Right atrium auricular region (tissue), 2 donors: ENCODE data around the gene AAK1. TPM values are rescaled to one million over a fixed set of nuclear protein-coding genes. Genes with fewer than 3 reads are reported as not detected.

ENCODE experiments used
- DNase-seq: peaks from one replicate; pipeline ENCODE4 v3.0.0-alpha.2; 2019; ENCODE audit warnings: low spot score
- H3K27ac ChIP-seq, 2 donors: fragments of 200-600 bp; sonication (generic); 1 replicate in 1 of 2; 2 replicates in 1 of 2; pipeline ENCODE4 v1.5.1; 2016 to 2019
- H3K27me3 ChIP-seq, 2 donors: fragments of 200-600 bp; sonication (generic); one replicate each; pipeline versions ENCODE4 v1.5.1 to v1.6.0; 2017 to 2019
- H3K36me3 ChIP-seq: fragments of 200-600 bp; sonication (generic); one replicate; pipeline ENCODE4 v1.5.1; 2016
- H3K4me1 ChIP-seq, 2 donors: fragments of 200-600 bp; sonication (generic); one replicate each; pipeline versions ENCODE4 v1.5.1 to v1.6.0; 2017 to 2019
- H3K4me3 ChIP-seq, 2 donors: fragments of 200-600 bp; sonication (generic); 1 replicate in 1 of 2; 2 replicates in 1 of 2; pipeline ENCODE4 v1.5.1; 2017 to 2019; ENCODE audit warnings: mild to moderate bottlenecking in 1 of 2, moderate library complexity in 1 of 2
- H3K9me3 ChIP-seq, 2 donors: fragments of 200-600 bp; sonication (generic); one replicate each; pipeline ENCODE4 v1.5.1; 2019
- CTCF ChIP-seq, 2 donors: fragments of 200-600 bp; sonication (generic); IDR thresholded peaks; one replicate each; pipeline ENCODE4 v1.5.1; 2019; ENCODE audit warnings: antibody characterized with exemption in 2 of 2
- total RNA-seq, 2 donors: library from RNA; depleted of rRNA; stranded (reverse); fragments of >200 nt; gene quantifications; one replicate each; pipeline ENCODE4 v1.1.0, GENCODE V29; 2016

The AAK1 gene
- total RNA-seq, 2 donors from 2014 or later, result 50.4 to 62.6 TPM

DNA sequence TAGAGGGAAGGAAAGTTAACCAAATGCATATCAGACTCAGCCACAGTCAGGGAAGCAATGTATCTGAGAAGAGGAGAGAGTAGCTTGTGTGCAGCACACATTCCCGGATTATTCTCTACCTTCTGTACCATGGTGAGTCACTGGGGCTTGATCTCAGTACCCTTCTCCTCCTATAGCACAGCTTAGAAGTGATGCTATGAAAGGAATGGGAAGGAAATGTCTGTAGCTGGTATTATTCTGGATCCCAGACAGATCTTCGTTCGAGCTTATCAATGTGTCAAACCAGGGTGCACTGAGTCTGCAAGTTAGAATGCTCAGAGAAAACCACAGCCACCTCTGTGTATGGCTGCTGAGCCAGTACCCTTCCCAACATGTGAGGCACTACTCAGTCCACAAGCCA lies 118.3 kb downstream of the AAK1 start:
- no peak for TF ChIP-seq CTCF (IDR thresholded peaks at IDR 0.05)

GRCh38 chr2:69524799-69525198 lies 118.7 kb downstream of the AAK1 start:
- peaks cover 76% of the 10 kb centered on the region for H3K36me3 ChIP-seq
- H3K4me3 ChIP-seq, result no peak overlapping the region
- H3K9me3 ChIP-seq, result no peaks in the 10 kb centered on the region
- TF ChIP-seq CTCF (IDR thresholded peaks at IDR 0.05), result no peak
- H3K4me1 ChIP-seq, result no peaks in the 10 kb centered on the region
- DNase-seq, result no peak
- H3K27me3 ChIP-seq, result no peaks in the 10 kb centered on the region
- H3K27ac ChIP-seq, result no peak overlapping the region

More for the DNA sequence above, 118.3 kb downstream of the AAK1 start:
- Histone ChIP-seq H3K27ac (no peak overlapping the region), H3K4me3 (no peak overlapping the region), H3K4me1 (no peaks in the 10 kb centered on the region), H3K36me3 (peaks cover 76% of the 10 kb centered on the region), H3K9me3 (no peaks in the 10 kb centered on the region), H3K27me3 (no peaks in the 10 kb centered on the region)
- no peak for DNase-seq

DNA sequence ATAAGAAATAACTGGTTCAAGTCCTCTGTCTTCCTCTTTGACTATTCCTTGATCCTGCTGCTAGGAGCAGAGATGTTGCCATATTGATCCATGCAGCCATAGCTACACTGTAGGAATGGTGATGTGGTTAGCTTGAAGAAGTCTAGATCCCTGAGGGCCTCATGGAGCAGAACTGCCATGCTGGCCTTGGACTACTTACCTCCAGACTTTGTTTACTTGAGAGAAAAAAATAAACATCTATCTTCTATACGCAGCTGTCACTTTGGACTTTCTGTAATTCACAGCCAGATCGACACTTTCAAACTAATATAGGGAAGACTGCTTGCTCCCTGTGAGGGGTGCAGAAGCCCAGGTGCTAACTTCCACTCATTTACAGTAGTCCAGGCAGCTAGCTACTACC lies 121.8 kb downstream of the AAK1 start:
- Histone ChIP-seq H3K36me3 (peaks cover 87% of the 10 kb centered on the region), H3K9me3 (no peaks in the 10 kb centered on the region), H3K27me3 (no peaks in the 10 kb centered on the region), H3K27ac (no peak overlapping the region), H3K4me3 (no peak overlapping the region), H3K4me1 (no peaks in the 10 kb centered on the region)
- TF ChIP-seq CTCF (IDR thresholded peaks at IDR 0.05), result no peak
- no peak for DNase-seq

- Histone ChIP-seq H3K27me3 (no peaks in the 10 kb centered on the region), H3K9me3 (no peaks in the 10 kb centered on the region), H3K4me1 (peaks cover 0 to 8% of the 10 kb centered on the region in 2 donors), H3K27ac (no peak overlapping the region), H3K36me3 (peaks cover 73% of the 10 kb centered on the region), H3K4me3 (no peak overlapping the region)
- DNase-seq, result no peak
- no peak for TF ChIP-seq CTCF (IDR thresholded peaks at IDR 0.05)
These were observed 124.7 kb downstream of the AAK1 start for GRCh38 chr2:69518841-69519240.

- no peak overlapping the region for H3K4me3 ChIP-seq
- H3K9me3 ChIP-seq, result no peaks in the 10 kb centered on the region
- no peak for DNase-seq
- H3K4me1 ChIP-seq, result peaks cover 0 to 13% of the 10 kb centered on the region in 2 donors
- no peak for TF ChIP-seq CTCF (IDR thresholded peaks at IDR 0.05)
- no peak overlapping the region for H3K27ac ChIP-seq
- H3K36me3 ChIP-seq, result peaks cover 75% of the 10 kb centered on the region
- H3K27me3 ChIP-seq, result no peaks in the 10 kb centered on the region
These were observed 126.1 kb downstream of the AAK1 start for GRCh38 chr2:69517410-69517809.

GRCh38 chr2:69514819-69515218 lies 128.7 kb downstream of the AAK1 start:
- peaks cover 0 to 22% of the 10 kb centered on the region in 2 donors for H3K4me1 ChIP-seq
- no peaks in the 10 kb centered on the region for H3K9me3 ChIP-seq
- no peaks in the 10 kb centered on the region for H3K27me3 ChIP-seq
- no peak for TF ChIP-seq CTCF (IDR thresholded peaks at IDR 0.05)
- DNase-seq, result no peak
- H3K4me3 ChIP-seq, result no peak overlapping the region
- H3K36me3 ChIP-seq, result peaks cover 78% of the 10 kb centered on the region
- H3K27ac ChIP-seq, result no peak overlapping the region
